Esophagus muscularis mucosa (tissue), 4 donors: ENCODE measurements around the gene FCRLA. TPM values are rescaled to one million over a fixed set of nuclear protein-coding genes. Genes with fewer than 3 reads are reported as not detected.
"Not testable (repeated sequence)": the region's sequence is repeated elsewhere in the genome, so short reads cannot be mapped to it uniquely, and the experiment has no call there.

Experiments
- DNase-seq: peaks from one replicate; pipeline ENCODE4 v3.0.0-alpha.2; 2017; ENCODE audit errors: extremely low spot score
- H3K27ac ChIP-seq, 4 donors: fragments of 200-600 bp; sonication (generic); replicated peaks in 1 of 4; 1 replicate in 3 of 4; 2 replicates in 1 of 4; pipeline ENCODE4 v1.5.1; 2016 to 2019; ENCODE audit warnings: mild to moderate bottlenecking in 1 of 4
- H3K27me3 ChIP-seq, 4 donors: fragments of 200-600 bp; sonication (generic); one replicate each; pipeline versions ENCODE4 v1.5.1 to v1.6.0; 2016 to 2019
- H3K36me3 ChIP-seq, 4 donors: fragments of 200-600 bp; sonication (generic); one replicate each; pipeline ENCODE4 v1.5.1; 2016 to 2019
- H3K4me1 ChIP-seq, 4 donors: fragments of 200-600 bp; sonication (generic); one replicate each; pipeline ENCODE4 v1.5.1; 2016 to 2019
- H3K4me3 ChIP-seq, 4 donors: fragments of 200-600 bp; sonication (generic); 1 replicate in 2 of 4; 2 replicates in 2 of 4; pipeline ENCODE4 v1.5.1; 2016 to 2019; ENCODE audit warnings: mild to moderate bottlenecking in 4 of 4, moderate library complexity in 1 of 4
- H3K9me3 ChIP-seq, 4 donors: fragments of 200-600 bp; sonication (generic); 1 replicate in 3 of 4; 2 replicates in 1 of 4; pipeline ENCODE4 v1.5.1; 2016 to 2019
- EP300 ChIP-seq: sonication (generic); formaldehyde crosslinking; IDR thresholded peaks from one replicate; pipeline ENCODE4 v1.6.1; 2017; ENCODE audit warnings: antibody characterized with exemption
- POLR2A ChIP-seq: fragments of 450-650 bp; IDR thresholded peaks from one replicate; pipeline ENCODE4 v1.6.1; 2017; ENCODE audit warnings: antibody characterized with exemption, moderate library complexity, mild to moderate bottlenecking, low read depth
- POLR2AphosphoS5 ChIP-seq, 2 donors: sonication (generic); formaldehyde crosslinking; IDR thresholded peaks; one replicate each; pipeline ENCODE4 v1.6.1; 2017; ENCODE audit warnings: antibody characterized with exemption in 2 of 2
- WGBS: methylation state at CpG from one replicate; pipeline ENCODE4 v1.1.5; 2018; 5-methylcytosine and 5-hydroxymethylcytosine counted together
- intact Hi-C: fragments of 100-400 bp; cut with DNase I; formaldehyde crosslinking; loops from one replicate; pipeline ENCODE4 v1.15.1; 2023
- total RNA-seq, 4 donors: library from RNA; depleted of rRNA; stranded (reverse); fragments of >200 nt; gene quantifications; one replicate each; pipeline versions ENCODE4 v1.1.0 to v1.2.1, GENCODE V29; 2016
- TF ChIP-seq, protein P1 (sequence below), 3 experiments: fragments of 200-600 bp in 2 of 3; fragments of 450-650 bp in 1 of 3; sonication (generic) in 2 of 3; IDR thresholded peaks; one replicate each; pipeline ENCODE4 v1.5.1; 2017 to 2019; ENCODE audit warnings: antibody characterized with exemption in 3 of 3, mild to moderate bottlenecking in 2 of 3, moderate library complexity in 1 of 3

Gene FCRLA
- total RNA-seq, 4 donors from 2014 or later: 0.33 to 0.75 TPM; not detected in 2

DNA sequence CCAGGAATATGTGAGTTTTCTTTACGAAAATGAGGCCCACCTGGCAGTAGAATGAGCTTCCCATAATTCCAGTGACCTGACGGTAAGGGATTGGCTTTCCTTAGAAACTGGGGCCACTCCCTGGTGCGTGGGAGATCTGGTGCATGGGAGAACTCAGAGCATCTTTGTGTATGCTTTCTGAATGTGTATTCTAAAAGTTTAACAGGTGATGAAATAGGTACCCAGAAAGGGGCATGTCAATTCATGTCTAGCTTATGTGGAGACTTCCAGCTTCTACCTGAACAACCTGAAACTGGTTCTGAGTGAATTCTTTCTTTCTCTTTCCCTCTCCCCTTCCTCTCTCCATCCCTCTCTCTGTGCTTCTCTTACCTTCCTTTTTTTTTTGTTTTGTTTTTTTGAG is 15.2 kb upstream of the FCRLA start:
- Histone ChIP-seq H3K4me3 (no peak overlapping the region), H3K36me3 (no peaks in the 10 kb centered on the region), H3K27ac (no peak overlapping the region), H3K27me3 (peaks cover 0 to 34% (median 3%) of the 10 kb centered on the region in 4 donors), H3K9me3 (peaks cover 0 to 4% (median 0%) of the 10 kb centered on the region in 4 donors), H3K4me1 (no peaks in the 10 kb centered on the region)
- DNase-seq: no peak
- intact Hi-C loops: no loop called here
- TF ChIP-seq, protein P1, sequence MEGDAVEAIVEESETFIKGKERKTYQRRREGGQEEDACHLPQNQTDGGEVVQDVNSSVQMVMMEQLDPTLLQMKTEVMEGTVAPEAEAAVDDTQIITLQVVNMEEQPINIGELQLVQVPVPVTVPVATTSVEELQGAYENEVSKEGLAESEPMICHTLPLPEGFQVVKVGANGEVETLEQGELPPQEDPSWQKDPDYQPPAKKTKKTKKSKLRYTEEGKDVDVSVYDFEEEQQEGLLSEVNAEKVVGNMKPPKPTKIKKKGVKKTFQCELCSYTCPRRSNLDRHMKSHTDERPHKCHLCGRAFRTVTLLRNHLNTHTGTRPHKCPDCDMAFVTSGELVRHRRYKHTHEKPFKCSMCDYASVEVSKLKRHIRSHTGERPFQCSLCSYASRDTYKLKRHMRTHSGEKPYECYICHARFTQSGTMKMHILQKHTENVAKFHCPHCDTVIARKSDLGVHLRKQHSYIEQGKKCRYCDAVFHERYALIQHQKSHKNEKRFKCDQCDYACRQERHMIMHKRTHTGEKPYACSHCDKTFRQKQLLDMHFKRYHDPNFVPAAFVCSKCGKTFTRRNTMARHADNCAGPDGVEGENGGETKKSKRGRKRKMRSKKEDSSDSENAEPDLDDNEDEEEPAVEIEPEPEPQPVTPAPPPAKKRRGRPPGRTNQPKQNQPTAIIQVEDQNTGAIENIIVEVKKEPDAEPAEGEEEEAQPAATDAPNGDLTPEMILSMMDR (IDR thresholded peaks at IDR 0.05): no peak
- no peak for TF ChIP-seq POLR2AphosphoS5 (IDR thresholded peaks at IDR 0.05)
- TF ChIP-seq EP300: no peak
- no peak for TF ChIP-seq POLR2A
- 70% methylated on average over 3 of the region's 3 CpGs for WGBS

DNA sequence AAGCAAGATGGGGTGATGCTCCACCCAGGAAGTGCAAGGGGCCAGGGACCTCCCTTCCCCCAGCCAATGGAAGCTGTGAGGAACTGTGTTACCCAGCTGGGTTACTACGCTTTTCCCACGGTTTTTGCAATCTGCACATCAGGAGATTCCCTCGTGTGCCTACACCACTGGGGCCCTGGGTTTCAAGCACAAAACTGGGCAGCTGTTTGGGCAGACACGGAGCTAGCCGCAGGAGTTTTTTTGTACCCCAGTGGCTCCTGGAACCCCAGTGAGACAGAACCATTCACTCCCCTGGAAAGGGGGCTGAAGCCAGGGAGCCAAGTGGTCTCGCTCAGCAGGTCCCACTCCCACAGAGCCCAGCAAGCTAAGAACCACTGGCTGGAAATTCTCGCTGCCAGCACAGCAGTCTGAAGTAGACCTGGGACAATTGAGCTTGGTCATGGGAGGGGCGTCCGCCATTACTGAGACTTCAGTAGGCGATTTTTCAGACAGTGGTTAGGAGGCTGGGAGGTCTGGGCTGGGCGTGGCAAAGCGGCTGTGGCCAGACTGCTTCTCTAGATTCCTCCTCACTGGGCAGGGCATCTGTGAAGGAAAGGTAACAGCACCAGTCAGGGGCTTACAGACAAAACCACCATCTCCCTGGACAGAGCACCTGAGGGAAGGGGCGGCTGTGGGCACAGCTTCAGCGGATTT is 13.9 kb upstream of the FCRLA start:
- intact Hi-C loops, DNase-seq, H3K4me1 ChIP-seq, H3K9me3 ChIP-seq, H3K4me3 ChIP-seq, H3K27ac ChIP-seq, H3K36me3 ChIP-seq: not testable (repeated sequence)
- WGBS: 96% methylated on average over 6 of the region's 14 CpGs
- peaks cover 0 to 34% (median 3%) of the 10 kb centered on the region in 4 donors for H3K27me3 ChIP-seq

DNA sequence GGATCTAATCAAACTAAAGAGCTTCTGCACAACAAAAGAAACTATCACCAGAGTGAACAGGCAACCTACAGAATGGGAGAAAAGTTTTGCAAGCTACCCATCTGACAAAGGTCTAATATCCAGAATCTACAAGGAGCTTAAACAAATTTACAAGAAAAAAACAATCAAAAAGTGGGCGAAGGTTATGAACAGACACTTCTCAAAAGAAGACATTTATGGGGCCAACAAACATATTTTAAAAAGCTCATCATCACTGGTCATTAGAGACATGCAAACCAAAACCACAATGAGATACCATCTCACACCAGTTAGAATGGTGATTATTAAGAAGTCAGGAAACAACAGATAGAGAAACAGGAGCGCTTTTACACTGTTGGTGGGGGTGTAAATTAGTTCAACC is 8.7 kb upstream of the FCRLA start:
- H3K27ac ChIP-seq, intact Hi-C loops, H3K4me1 ChIP-seq, H3K9me3 ChIP-seq, DNase-seq, H3K36me3 ChIP-seq, H3K4me3 ChIP-seq: not testable (repeated sequence)
- 93% methylated on average over 2 of the region's 2 CpGs for WGBS
- H3K27me3 ChIP-seq: peaks cover 0 to 13% (median 2%) of the 10 kb centered on the region in 4 donors

DNA sequence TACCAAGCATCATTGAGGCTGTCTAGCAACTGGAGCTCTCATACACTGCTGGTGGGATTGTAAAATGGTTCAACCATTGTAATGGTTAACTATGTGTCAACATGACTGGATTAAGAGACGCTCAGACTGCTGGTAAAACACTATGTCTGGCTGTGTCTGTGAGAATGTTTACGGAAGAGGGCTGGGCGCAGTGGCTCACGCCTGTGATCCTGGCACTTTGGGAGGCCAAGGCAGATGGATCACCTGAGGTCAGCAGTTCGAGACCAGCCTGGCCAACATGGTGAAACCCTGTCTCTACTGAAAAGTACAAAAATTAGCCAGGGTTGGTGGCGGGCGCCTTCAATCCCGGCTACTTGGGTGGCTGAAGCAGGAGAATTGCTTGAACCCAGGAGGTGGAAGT is 4.8 kb upstream of the FCRLA start:
- H3K27me3 ChIP-seq: no peaks in the 10 kb centered on the region
- no peaks in the 10 kb centered on the region for H3K4me1 ChIP-seq
- no peaks in the 10 kb centered on the region for H3K9me3 ChIP-seq
- no peak overlapping the region for H3K4me3 ChIP-seq
- DNase-seq: no peak
- intact Hi-C loops: no loop called here
- no peaks in the 10 kb centered on the region for H3K36me3 ChIP-seq
- WGBS: 62% methylated on average over 8 of the region's 8 CpGs
- no peak overlapping the region for H3K27ac ChIP-seq
- no peak for TF ChIP-seq POLR2AphosphoS5 (IDR thresholded peaks at IDR 0.05)
- TF ChIP-seq, protein P1 (IDR thresholded peaks at IDR 0.05): no peak
- no peak for TF ChIP-seq EP300

DNA sequence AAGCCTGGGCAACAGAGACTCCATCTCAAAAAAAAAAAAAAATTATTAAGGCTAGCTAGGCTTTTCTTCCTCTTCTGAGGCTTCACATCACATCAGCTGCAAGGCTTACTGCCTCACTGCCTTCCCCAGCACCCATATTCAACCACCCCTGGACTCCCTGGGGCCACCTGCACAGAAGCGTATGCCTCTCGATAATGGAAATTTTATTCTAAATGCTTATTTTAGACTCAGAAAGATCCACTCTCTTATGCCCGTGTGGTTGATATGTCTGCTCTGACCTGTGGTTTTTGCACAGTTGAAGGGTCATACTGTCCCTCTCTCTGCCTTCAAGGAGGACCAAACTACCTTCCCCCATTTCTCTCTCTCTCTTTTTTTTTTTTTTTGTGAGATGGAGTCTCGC is 1.5 kb upstream of the FCRLA start:
- 83% methylated on average over 4 of the region's 4 CpGs for WGBS

More for the DNA sequence above, 1.5 kb upstream of the FCRLA start:
- H3K27me3 ChIP-seq: peaks cover 0 to under 1% (median 0%) of the 10 kb centered on the region in 4 donors
- H3K36me3 ChIP-seq: no peaks in the 10 kb centered on the region
- TF ChIP-seq, protein P1 (IDR thresholded peaks at IDR 0.05): no peak
- no peak for TF ChIP-seq POLR2AphosphoS5 (IDR thresholded peaks at IDR 0.05)
- no peak for TF ChIP-seq EP300
- no peak for TF ChIP-seq POLR2A
- no peak overlapping the region for H3K27ac ChIP-seq
- DNase-seq: no peak
- no peaks in the 10 kb centered on the region for H3K4me1 ChIP-seq
- no peak overlapping the region for H3K4me3 ChIP-seq
- no peaks in the 10 kb centered on the region for H3K9me3 ChIP-seq
- intact Hi-C loops: no loop called here
